Cardiac muscle cell (in vitro differentiated cells and primary cell): ENCODE measurements around the gene GSTO1. TPM values are rescaled to one million over a fixed set of nuclear protein-coding genes. Genes with fewer than 3 reads are reported as not detected.

ENCODE experiments used
- DNase-seq, 2 donors: peaks; one replicate each; pipeline versions ENCODE4 v3.0.0 to v3.0.0-alpha.2; 2010 to 2017; ENCODE audit warnings: low read depth in 1 of 2, low spot score in 1 of 2
- H3K27ac ChIP-seq: fragments of 200-600 bp; sonication (generic); 2 replicates; pipeline ENCODE4 v1.5.1; 2016
- H3K27me3 ChIP-seq: fragments of 200-600 bp; sonication (generic); 2 replicates; pipeline ENCODE4 v1.6.0; 2016; ENCODE audit warnings: control low read depth
- H3K36me3 ChIP-seq: fragments of 200-600 bp; sonication (generic); 2 replicates; pipeline ENCODE4 v1.5.1; 2016; ENCODE audit warnings: control low read depth
- H3K4me1 ChIP-seq: fragments of 200-600 bp; sonication (generic); 2 replicates; pipeline ENCODE4 v1.8.1; 2017; ENCODE audit warnings: low read depth, mild to moderate bottlenecking, mixed run types
- H3K4me3 ChIP-seq: fragments of 200-600 bp; sonication (generic); 2 replicates; pipeline ENCODE4 v1.5.1; 2016; ENCODE audit warnings: mild to moderate bottlenecking
- H3K9me3 ChIP-seq: fragments of 200-600 bp; sonication (generic); 2 replicates; pipeline ENCODE4 v1.5.1; 2017; ENCODE audit warnings: low read depth, mild to moderate bottlenecking, control low read depth
- polyA plus RNA-seq: library from polyadenylated mRNA; unstranded; fragments of >200 nt; fragmentation: Nextera tagmentation; extraction: Ambion mirVana; gene quantifications from 2 replicates; pipeline ENCODE4 v1.2.1, GENCODE V29; 2016
- total RNA-seq: library from RNA; depleted of rRNA; stranded (reverse); fragments of >200 nt; gene quantifications from 2 replicates; pipeline ENCODE4 v1.2.3, GENCODE V29; 2016
- TF ChIP-seq, protein P1 (sequence below): IDR thresholded peaks from 2 replicates; pipeline ENCODE4 v1.5.1; 2012; ENCODE audit warnings: low read depth, mild to moderate bottlenecking, low read length

Gene GSTO1
- total and polyA plus RNA-seq, 2 experiments from 2014 or later = 80.5 to 260 TPM

DNA sequence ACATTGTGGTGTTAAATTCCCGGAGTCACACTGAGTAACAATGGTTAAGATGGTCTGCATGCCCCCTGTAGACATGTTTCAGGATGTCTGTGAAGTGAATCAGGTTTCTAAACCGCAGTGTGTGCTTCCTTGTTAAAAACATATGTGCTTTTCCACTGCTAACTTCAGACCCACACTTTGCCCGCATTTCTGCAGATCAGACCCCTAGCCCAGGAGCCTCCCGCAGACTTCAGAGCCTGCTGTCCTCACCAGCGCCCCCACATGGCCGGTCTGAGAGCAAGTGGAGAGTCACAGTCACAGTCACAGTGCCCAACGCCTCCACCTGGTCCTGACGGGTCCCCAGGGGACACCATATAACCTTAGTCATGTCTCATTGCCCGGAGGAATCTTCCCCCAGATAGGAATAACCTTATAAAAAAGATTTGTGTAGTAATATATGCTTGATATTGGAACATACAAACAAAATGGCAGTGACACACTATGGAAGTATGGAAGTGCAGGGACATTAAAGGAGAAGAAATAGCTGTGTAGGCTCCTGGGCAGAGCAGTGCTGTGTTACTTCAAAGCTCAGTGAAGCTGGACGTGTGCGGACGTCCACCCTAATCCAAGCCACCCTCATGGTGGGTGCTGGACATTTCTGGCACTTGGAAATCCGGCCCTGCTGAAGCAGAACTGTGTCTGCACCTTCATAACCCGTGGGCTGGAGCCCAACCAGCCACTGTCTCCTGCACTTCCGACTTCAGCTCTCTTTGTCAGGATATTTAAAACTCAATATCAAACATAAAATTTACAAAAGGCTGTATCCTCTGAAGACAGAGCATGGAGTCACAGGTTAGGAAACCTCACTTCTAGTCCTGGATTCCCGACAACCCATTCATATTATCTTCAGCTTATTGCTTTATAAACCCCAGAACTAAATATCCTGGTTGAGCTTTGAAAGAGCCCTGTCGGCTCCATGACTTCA, 43.3 kb downstream of the GSTO1 start:
- Histone ChIP-seq H3K4me1 (no peaks in the 10 kb centered on the region), H3K4me3 (no peak overlapping the region), H3K27me3 (no peaks in the 10 kb centered on the region), H3K9me3 (no peaks in the 10 kb centered on the region), H3K27ac (no peak overlapping the region), H3K36me3 (no peaks in the 10 kb centered on the region)
- TF ChIP-seq, protein P1, sequence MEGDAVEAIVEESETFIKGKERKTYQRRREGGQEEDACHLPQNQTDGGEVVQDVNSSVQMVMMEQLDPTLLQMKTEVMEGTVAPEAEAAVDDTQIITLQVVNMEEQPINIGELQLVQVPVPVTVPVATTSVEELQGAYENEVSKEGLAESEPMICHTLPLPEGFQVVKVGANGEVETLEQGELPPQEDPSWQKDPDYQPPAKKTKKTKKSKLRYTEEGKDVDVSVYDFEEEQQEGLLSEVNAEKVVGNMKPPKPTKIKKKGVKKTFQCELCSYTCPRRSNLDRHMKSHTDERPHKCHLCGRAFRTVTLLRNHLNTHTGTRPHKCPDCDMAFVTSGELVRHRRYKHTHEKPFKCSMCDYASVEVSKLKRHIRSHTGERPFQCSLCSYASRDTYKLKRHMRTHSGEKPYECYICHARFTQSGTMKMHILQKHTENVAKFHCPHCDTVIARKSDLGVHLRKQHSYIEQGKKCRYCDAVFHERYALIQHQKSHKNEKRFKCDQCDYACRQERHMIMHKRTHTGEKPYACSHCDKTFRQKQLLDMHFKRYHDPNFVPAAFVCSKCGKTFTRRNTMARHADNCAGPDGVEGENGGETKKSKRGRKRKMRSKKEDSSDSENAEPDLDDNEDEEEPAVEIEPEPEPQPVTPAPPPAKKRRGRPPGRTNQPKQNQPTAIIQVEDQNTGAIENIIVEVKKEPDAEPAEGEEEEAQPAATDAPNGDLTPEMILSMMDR = peak; percentile 74
- peak; percentile 59 to 61 for DNase-seq

DNA sequence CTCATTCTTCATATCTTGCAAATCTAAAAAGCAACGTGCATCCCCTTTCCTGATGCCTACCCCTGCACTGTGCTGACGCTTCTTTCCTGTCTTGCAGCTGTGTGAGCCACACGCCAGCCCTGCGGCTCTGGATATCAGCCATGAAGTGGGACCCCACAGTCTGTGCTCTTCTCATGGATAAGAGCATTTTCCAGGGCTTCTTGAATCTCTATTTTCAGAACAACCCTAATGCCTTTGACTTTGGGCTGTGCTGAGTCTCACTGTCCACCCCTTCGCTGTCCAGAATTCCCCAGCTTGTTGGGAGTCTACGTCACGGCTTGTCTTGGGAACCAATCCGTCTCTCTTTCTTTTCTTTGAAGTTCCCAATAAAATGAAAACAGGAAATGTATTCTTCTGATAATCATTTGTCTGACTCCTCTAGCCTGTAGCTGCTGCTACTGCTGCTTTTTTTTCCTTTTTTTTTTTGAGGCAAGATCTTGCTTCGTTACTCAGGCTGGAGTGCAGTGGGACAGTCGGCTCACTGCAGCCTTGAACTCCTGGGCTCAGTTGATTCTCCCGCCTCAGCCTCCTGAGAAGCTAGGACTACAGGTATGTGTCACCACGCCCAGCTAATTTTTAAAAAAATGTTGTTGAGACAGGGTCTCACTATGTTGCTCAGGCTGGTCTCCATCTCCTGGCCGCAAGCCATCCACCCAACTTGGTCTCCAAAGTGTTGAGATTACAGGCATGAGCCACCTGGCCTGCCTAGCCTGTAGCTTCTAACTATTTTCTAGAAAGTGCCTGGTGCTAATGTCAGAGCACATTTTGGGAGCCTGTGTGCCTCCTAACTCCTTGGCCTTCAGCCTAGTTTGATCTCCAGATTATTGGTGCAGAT, 44.6 kb downstream of the GSTO1 start:
- no peaks in the 10 kb centered on the region for H3K4me1 ChIP-seq
- H3K27ac ChIP-seq = no peak overlapping the region
- H3K36me3 ChIP-seq = no peaks in the 10 kb centered on the region
- no peak overlapping the region for H3K4me3 ChIP-seq
- H3K27me3 ChIP-seq = no peaks in the 10 kb centered on the region
- peak in 1 of 2 donors; percentile 93 for DNase-seq
- no peaks in the 10 kb centered on the region for H3K9me3 ChIP-seq
- TF ChIP-seq, protein P1 = no peak

DNA sequence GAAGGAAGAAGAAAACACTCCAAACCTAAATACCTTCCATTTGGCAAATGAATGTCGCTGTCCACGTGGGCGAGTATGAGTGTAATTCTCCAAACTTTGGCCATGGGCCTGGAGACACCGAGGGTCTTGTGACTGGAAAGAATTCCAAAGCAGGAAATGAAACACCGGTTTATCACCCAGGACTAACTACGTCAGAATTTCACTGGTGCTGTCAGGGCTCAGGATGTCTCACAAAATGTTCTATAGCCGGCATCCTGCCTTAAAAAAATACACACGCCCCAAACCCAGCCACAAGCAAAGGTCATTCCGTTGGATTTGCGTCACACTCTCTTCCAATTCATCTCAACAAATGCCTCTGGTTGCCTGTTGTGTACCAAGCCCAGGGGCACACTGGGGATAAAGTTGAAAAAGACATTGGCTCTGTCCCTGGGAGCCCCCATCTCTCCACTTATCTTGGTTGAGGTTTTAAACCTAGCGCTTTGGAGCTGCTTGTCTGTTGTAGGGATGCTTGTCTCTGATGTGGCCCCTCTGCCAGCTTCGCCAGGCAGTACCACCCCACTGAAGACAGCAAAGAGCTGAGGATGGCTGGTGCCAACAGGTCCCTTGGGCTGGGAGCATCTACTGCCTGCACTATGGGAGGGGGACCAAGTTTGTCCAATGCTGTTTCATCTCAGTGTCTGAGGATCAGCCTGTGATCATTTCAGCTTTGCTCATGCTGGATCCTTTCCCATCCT, 45.5 kb downstream of the GSTO1 start:
- no peaks in the 10 kb centered on the region for H3K36me3 ChIP-seq
- no peaks in the 10 kb centered on the region for H3K9me3 ChIP-seq
- peak in 1 of 2 donors; percentile 99 for DNase-seq
- TF ChIP-seq, protein P1 = no peak
- no peak overlapping the region for H3K27ac ChIP-seq
- no peak overlapping the region for H3K4me3 ChIP-seq
- peaks cover 4% of the 10 kb centered on the region for H3K4me1 ChIP-seq
- H3K27me3 ChIP-seq = no peaks in the 10 kb centered on the region

DNA sequence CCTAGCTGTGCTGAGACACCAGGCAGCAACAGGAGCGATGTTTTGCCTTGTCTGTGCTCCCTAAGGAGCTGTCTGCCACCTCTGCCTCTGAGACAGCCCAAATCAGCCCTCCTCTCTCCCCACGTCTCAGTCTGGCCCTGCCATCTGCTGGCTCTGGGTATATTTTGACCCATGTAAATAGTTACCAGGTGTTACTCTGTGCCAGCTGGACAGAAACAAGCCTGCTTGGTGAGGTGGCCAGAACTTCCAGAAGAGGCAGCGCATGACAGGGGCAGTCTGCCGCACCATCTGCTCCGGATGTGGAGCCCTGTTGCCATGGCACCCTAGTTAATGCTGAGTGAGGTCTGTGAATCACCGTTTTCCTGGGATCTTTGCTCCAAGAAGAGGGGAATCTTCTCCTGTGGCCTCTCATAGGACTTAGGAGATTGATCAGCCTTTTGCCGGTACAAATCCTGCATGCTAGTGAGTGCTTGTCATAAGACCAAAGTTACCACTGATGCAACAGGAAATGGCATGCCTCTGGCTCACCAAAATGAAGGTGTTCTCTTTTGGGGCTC, 46.1 kb downstream of the GSTO1 start:
- Histone ChIP-seq H3K4me3 (no peak overlapping the region), H3K4me1 (peaks cover 8% of the 10 kb centered on the region), H3K27me3 (no peaks in the 10 kb centered on the region), H3K9me3 (no peaks in the 10 kb centered on the region), H3K27ac (no peak overlapping the region), H3K36me3 (no peaks in the 10 kb centered on the region)
- DNase-seq = peak in 1 of 2 donors; percentile 95
- TF ChIP-seq, protein P1 = no peak
